GM21717 (cell line): ENCODE results near the gene SLC5A1.

Experiments used
- ATAC-seq: cut with Tn5 transposase; IDR thresholded peaks from one replicate; pipeline ENCODE4 v1.9.1; 2021; ENCODE audit warnings: mild to moderate bottlenecking, moderate library complexity; ENCODE audit not compliant: unreplicated experiment

The SLC5A1 gene

GRCh38 chr22:32042924-32043323, at the start of gene SLC5A1:
Gene SLC5A1 (plus strand): TSS chr22:32043261. CDS start chr22:32043282, 21 bp downstream.
- no peak for ATAC-seq

GRCh38 chr22:31995046-31995445, 48.0 kb upstream of the SLC5A1 start:
- ATAC-seq, result no peak

- no peak for ATAC-seq
These were observed 47.3 kb upstream of the SLC5A1 start for GRCh38 chr22:31995807-31996206.

GRCh38 chr22:31998784-31999385, 44.2 kb upstream of the SLC5A1 start:
- no peak for ATAC-seq

DNA sequence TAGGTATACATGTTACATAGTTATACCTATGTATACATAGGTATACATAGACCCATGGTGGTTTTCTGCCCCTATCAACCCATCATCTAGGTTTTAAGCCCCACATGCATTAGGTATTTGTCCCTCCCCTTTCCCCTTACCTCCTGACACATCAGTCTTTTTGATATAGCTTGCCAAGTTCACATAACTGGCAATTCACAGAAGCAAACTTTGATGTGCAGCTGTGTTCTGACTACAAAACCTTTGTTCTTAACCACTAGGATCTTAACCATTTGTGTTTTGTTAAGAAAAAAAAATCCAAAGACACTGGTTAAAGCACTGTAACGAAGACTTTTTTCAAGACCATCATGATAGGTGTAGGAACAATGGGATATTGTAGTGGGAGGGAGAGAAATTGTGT, 42.9 kb upstream of the SLC5A1 start:
- no peak for ATAC-seq

DNA sequence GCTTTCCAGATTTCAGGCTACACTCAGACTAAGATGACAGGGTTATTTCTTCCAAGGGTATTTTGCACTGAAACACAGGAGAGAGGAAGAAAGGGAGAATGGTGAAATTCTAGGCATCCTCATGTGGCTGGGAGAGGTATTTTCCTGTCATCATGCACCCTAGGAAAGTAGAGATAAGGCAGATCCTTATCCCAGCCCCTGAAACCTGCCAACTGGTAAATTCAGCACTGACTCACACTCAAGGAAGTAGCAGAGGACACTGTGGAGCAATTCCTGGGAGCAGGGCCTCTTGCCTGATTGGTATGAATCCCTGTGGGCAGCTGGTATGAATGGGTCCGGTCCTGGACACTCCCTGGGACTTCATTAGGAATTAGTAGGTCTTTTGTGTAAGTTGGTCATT, 37.6 kb upstream of the SLC5A1 start:
- no peak for ATAC-seq

DNA sequence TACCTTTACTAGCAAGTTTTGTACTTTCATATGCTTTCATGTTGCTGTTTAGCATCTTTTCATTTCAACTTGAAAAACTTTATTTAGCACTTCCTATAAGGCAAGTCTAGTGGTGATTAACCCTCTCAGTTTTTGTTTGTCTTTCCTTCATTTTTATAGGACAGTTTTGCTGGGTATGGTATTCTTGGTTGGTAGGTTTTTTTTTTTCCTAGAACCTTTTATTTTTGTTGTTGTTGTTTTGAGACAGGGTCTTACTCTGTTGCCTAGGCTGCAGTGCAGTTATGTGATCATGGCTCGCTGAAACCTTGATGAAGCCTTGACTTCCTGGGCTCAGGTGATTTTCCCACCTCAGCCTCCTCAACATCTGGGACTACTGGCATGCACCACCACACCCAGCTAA, 29.9 kb upstream of the SLC5A1 start:
- ATAC-seq, result no peak

GRCh38 chr22:32016081-32016480, 27.0 kb upstream of the SLC5A1 start:
- ATAC-seq, result no peak

DNA sequence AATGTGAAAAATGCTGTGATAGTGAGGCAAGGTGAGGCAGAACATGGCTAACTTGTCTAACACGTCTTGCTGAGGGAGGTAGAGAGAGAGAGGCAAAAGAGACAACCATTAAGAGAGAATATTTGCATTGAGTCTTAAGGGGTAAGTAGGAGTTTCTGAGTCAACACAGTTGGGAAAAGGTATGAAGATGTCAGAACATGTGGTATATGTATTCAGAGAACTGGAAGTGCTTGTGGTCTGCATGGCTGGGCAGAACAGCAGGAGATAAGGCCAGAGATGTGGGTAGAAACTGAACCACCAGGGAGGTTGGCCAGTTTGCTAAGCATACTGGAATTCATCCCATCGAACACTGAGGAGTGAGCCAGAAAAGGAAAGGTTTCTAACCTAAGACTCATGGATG, 25.0 kb upstream of the SLC5A1 start:
- no peak for ATAC-seq

DNA sequence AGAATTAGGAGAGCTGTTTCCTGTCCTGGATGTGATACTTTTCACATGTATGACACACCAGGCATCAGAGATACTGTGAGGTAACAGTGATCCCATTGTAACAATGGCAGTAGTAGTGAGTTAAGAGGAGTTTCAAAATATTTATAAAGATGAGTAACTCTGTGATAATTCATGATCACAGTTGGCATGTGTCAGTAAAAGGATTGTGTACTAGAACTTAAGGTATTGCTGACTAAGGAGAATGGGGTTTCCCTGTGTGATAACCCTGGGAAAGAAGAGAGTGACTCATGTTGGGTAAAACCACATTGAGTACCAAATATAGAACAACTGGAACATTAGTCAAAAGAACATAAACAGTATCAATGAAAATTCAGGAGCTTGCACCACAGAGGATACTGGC, 22.9 kb upstream of the SLC5A1 start:
- ATAC-seq, result no peak

GRCh38 chr22:32021716-32022115, 21.3 kb upstream of the SLC5A1 start:
- no peak for ATAC-seq

DNA sequence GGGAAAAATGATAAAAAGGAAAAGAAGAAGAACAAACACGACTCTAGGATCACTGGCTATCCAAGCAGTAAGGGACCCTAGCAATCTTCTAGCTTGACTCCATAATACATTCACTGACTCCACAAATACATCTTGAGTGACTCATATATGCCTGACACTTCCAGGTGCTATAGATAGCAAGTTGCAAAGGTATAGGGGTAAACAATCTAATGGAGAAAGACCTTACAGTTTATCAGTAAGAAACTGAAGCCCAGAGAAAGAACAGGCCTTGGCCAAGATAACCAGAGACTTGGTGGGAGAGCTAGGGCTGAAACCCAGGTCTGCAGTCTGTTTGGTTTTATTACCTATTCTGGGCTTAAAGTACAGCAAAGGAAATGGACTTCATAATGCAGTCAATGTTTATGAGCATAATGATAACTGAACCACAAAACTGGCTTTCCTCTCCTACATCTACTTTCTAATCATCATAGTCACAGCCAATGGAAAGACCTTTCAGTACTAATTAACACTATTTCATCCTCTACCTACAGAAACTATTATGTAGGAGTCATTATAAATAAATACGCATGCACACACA, 19.7 kb upstream of the SLC5A1 start:
- ATAC-seq, result no peak

GRCh38 chr22:32024796-32025195, 18.3 kb upstream of the SLC5A1 start:
- ATAC-seq, result no peak

GRCh38 chr22:32030518-32031247, 12.4 kb upstream of the SLC5A1 start:
- ATAC-seq, result no peak

DNA sequence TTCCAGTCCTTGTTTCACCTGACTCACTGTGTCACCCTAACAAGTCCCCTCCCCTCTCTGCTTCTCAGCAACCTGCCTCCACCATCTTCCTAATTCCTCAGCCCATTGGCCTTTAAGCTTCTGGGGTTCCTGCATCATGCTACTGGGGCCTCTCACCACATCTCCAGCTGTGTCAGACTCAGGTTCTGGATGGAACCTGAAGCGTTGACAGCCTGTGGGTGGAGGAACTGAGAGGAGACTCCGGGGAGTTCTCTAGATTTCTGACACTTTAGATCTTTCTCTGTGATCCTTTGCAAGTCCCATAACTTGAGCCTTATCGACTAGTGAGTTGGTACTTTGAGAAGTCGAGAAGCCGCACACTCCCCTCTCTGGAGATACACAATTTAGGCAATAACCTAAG, 11.6 kb upstream of the SLC5A1 start:
- ATAC-seq, result no peak

- no peak for ATAC-seq
These were observed 8.8 kb upstream of the SLC5A1 start for GRCh38 chr22:32034275-32034674.

- no peak for ATAC-seq
These were observed 5.8 kb upstream of the SLC5A1 start for GRCh38 chr22:32037236-32037635.

- ATAC-seq, result no peak
These were observed 2.6 kb upstream of the SLC5A1 start for GRCh38 chr22:32040324-32040904.

GRCh38 chr22:32043391-32043790, 330 bp downstream of the SLC5A1 start:
- no peak for ATAC-seq

GRCh38 chr22:32044477-32044876, 1.4 kb downstream of the SLC5A1 start:
- no peak for ATAC-seq

DNA sequence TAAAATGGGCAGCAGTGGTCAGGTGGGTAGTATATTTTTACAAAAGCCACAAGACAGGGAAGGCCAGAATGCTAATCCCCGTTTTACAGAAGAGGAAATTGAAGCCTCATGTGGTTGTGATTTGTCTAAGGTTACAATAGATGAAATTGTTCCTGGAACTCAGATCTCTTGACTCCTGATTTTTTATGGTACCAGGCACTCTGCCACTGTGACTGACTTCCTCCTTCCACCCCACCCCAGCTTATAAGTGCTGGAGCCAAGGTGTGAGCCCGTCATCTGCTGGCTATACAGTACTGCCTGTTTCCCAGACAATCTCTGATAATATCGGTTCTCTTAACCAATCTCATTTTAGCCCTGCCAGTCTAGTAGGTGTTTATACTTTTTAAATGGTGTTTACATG, 1.9 kb downstream of the SLC5A1 start:
- ATAC-seq, result no peak

- ATAC-seq, result no peak
These were observed 5.0 kb downstream of the SLC5A1 start for GRCh38 chr22:32048069-32048468.
